GM23338 (cell line): ENCODE results near the gene AQP6. TPM values are rescaled to one million over a fixed set of nuclear protein-coding genes. Genes with fewer than 3 reads are reported as not detected.

Experiments
- ATAC-seq: fragments of 200-7000 bp; cut with Tn5 transposase; 3 replicates; pipeline ENCODE4 v1.9.1; 2020
- DNase-seq: peaks from one replicate; pipeline ENCODE4 v3.0.0-alpha.2; 2015; ENCODE audit warnings: low spot score
- H2AFZ ChIP-seq: fragments of 200-600 bp; sonication (generic); 2 replicates; pipeline ENCODE4 v1.8.0; 2016; ENCODE audit warnings: antibody characterized with exemption, mild to moderate bottlenecking, moderate library complexity
- H3F3A ChIP-seq: fragments of 200-600 bp; sonication (generic); replicated peaks from 2 replicates; pipeline ENCODE4 v1.8.0; 2017; ENCODE audit warnings: antibody characterized with exemption, mixed run types, low read depth
- H3K27ac ChIP-seq: fragments of 200-600 bp; sonication (generic); 2 replicates; pipeline ENCODE4 v1.6.1; 2016; ENCODE audit warnings: low read depth
- H3K27me3 ChIP-seq: fragments of 200-600 bp; sonication (generic); 2 replicates; pipeline ENCODE4 v1.8.0; 2016; ENCODE audit warnings: mild to moderate bottlenecking, mixed run types, moderate library complexity; ENCODE audit not compliant: insufficient read depth
- H3K36me3 ChIP-seq: fragments of 200-600 bp; sonication (generic); 2 replicates; pipeline ENCODE4 v1.8.0; 2016; ENCODE audit warnings: mild to moderate bottlenecking; ENCODE audit not compliant: insufficient read depth
- H3K4me1 ChIP-seq: fragments of 200-600 bp; sonication (generic); 2 replicates; pipeline ENCODE4 v1.8.0; 2016; ENCODE audit warnings: mild to moderate bottlenecking, moderate library complexity; ENCODE audit not compliant: insufficient read depth
- H3K4me2 ChIP-seq: fragments of 200-600 bp; sonication (generic); 2 replicates; pipeline ENCODE4 v1.7.1; 2017; ENCODE audit warnings: mixed run types
- H3K4me3 ChIP-seq: fragments of 200-600 bp; sonication (generic); 2 replicates; pipeline ENCODE4 v1.6.1; 2016; ENCODE audit warnings: mixed run types
- H3K79me2 ChIP-seq: fragments of 200-600 bp; sonication (generic); replicated peaks from 2 replicates; pipeline ENCODE4 v1.8.0; 2017; ENCODE audit warnings: mild to moderate bottlenecking; ENCODE audit not compliant: insufficient read depth
- H3K9me2 ChIP-seq: fragments of 200-600 bp; sonication (generic); 2 replicates; pipeline ENCODE4 v1.8.0; 2017; ENCODE audit not compliant: insufficient read depth
- H4K20me1 ChIP-seq: fragments of 200-600 bp; sonication (generic); replicated peaks from 2 replicates; pipeline ENCODE4 v1.8.0; 2017; ENCODE audit warnings: mild to moderate bottlenecking; ENCODE audit not compliant: insufficient read depth
- H3K27ac Mint-ChIP-seq: 2 replicates; pipeline ENCODE4 v1.8.0; 2020; ENCODE audit warnings: inconsistent platforms, mild to moderate bottlenecking, moderate library complexity, mixed read lengths
- H3K27me3 Mint-ChIP-seq: 3 replicates; pipeline ENCODE4 v1.8.0; 2022; ENCODE audit warnings: low read depth, mild to moderate bottlenecking, moderate library complexity, mixed read lengths, inconsistent platforms; ENCODE audit not compliant: insufficient read depth, poor library complexity
- H3K36me3 Mint-ChIP-seq: 3 replicates; pipeline ENCODE4 v1.8.0; 2021; ENCODE audit warnings: low read depth, mild to moderate bottlenecking, inconsistent platforms, moderate library complexity, mixed read lengths
- H3K4me1 Mint-ChIP-seq: 3 replicates; pipeline ENCODE4 v1.8.0; 2020; ENCODE audit warnings: mild to moderate bottlenecking, inconsistent platforms, mixed read lengths
- H3K4me3 Mint-ChIP-seq: 3 replicates; pipeline ENCODE4 v1.8.0; 2021; ENCODE audit warnings: moderate library complexity, mild to moderate bottlenecking, inconsistent platforms, mixed read lengths
- H3K9me3 Mint-ChIP-seq: 3 replicates; pipeline ENCODE4 v1.8.0; 2020; ENCODE audit warnings: moderate library complexity, mild to moderate bottlenecking, inconsistent platforms, mixed read lengths
- CREB1 ChIP-seq: fragments of 250-450 bp; sonication (Bioruptor Pico); IDR thresholded peaks from 2 replicates; pipeline ENCODE4 v1.5.0; 2020; ENCODE audit warnings: low read depth, mild to moderate bottlenecking, moderate library complexity
- EZH2 ChIP-seq: fragments of 200-600 bp; sonication (generic); IDR thresholded peaks from one replicate; pipeline ENCODE4 v1.8.0; 2017; ENCODE audit warnings: antibody characterized with exemption, mild to moderate bottlenecking, low read depth; ENCODE audit not compliant: unreplicated experiment
- EZH2phosphoT487 ChIP-seq: fragments of 200-600 bp; sonication (generic); IDR thresholded peaks from one replicate; pipeline ENCODE4 v1.8.1; 2018; ENCODE audit warnings: antibody characterized with exemption; ENCODE audit not compliant: unreplicated experiment
- JUNB ChIP-seq: IDR thresholded peaks from one replicate; pipeline ENCODE4 v1.6.1; 2016; ENCODE audit warnings: antibody characterized with exemption; ENCODE audit not compliant: unreplicated experiment
- NANOG ChIP-seq: IDR thresholded peaks from 2 replicates; pipeline ENCODE4 v1.6.1; 2016; ENCODE audit warnings: antibody characterized with exemption, borderline replicate concordance
- POLR2AphosphoS5 ChIP-seq: IDR thresholded peaks from 2 replicates; pipeline ENCODE4 v1.6.1; 2016; ENCODE audit warnings: antibody characterized with exemption, low read depth
- STAT1 ChIP-seq: IDR thresholded peaks from one replicate; pipeline ENCODE4 v1.6.1; 2016; ENCODE audit warnings: antibody characterized with exemption; ENCODE audit not compliant: unreplicated experiment
- ZNF114 ChIP-seq: fragments of 250-450 bp; sonication (Bioruptor Pico); IDR thresholded peaks from 2 replicates; pipeline ENCODE4 v1.5.0; 2020; ENCODE audit warnings: mild to moderate bottlenecking, moderate library complexity
- ZNF331 ChIP-seq: fragments of 250-450 bp; sonication (Bioruptor Pico); IDR thresholded peaks from 2 replicates; pipeline ENCODE4 v1.5.0; 2020; ENCODE audit warnings: low read depth, mild to moderate bottlenecking, moderate library complexity
- ZNF462 ChIP-seq: fragments of 250-450 bp; sonication (Bioruptor Pico); IDR thresholded peaks from 2 replicates; pipeline ENCODE4 v1.5.0; 2020; ENCODE audit warnings: mild to moderate bottlenecking, moderate library complexity
- polyA plus RNA-seq: library from polyadenylated mRNA; unstranded; fragments of >200 nt; fragmentation: Nextera tagmentation; extraction: Ambion mirVana; gene quantifications from 2 replicates; pipeline ENCODE4 v1.2.1, GENCODE V29; 2016
- total RNA-seq: library from RNA; depleted of rRNA; stranded (reverse); fragments of >200 nt; shearing (Covaris generic); gene quantifications from 2 replicates; pipeline ENCODE4 v1.2.3, GENCODE V29; 2014
- TF ChIP-seq, protein P1 (sequence below): IDR thresholded peaks from one replicate; pipeline ENCODE4 v1.6.1; 2018; ENCODE audit warnings: antibody characterized with exemption; ENCODE audit not compliant: unreplicated experiment
- TF ChIP-seq, protein P2 (sequence below), 2 experiments: fragments of 200-600 bp in 1 of 2; sonication (generic) in 1 of 2; conservative IDR thresholded peaks; 2 replicates each; pipeline versions ENCODE4 v1.5.1 to v1.6.1; 2016 to 2017; ENCODE audit warnings: antibody characterized with exemption in 2 of 2, low read depth in 2 of 2, mild to moderate bottlenecking in 2 of 2, moderate library complexity in 1 of 2
- TF ChIP-seq, protein P3 (sequence below): IDR thresholded peaks from 2 replicates; pipeline ENCODE4 v1.6.1; 2016; ENCODE audit warnings: antibody characterized with exemption

Gene AQP6
- total and polyA plus RNA-seq, 2 experiments from 2014 or later, result 0.08 TPM; not detected in 1

GRCh38 chr12:49982246-49983087 lies 9.7 kb downstream of the AQP6 start:
- no peak for ATAC-seq
- peaks cover 18% of the 10 kb centered on the region; the same call in 1 of the 2 replicates for H3K4me1 ChIP-seq
- H3K4me3 ChIP-seq, result no peak overlapping the region
- no peak overlapping the region for H3K4me3 Mint-ChIP-seq
- no peak overlapping the region for H2AFZ ChIP-seq
- no peaks in the 10 kb centered on the region; the same call in 1 of the 2 replicates for H3F3A ChIP-seq
- no peaks in the 10 kb centered on the region for H3K9me3 Mint-ChIP-seq
- no peak for DNase-seq
- H3K36me3 Mint-ChIP-seq, result no peaks in the 10 kb centered on the region
- H3K27me3 ChIP-seq, result no peaks in the 10 kb centered on the region
- TF ChIP-seq ZNF462, result no peak
- TF ChIP-seq EZH2phosphoT487, result no peak
- TF ChIP-seq STAT1, result no peak
- TF ChIP-seq CREB1, result no peak
- no peak for TF ChIP-seq ZNF331 (CRISPR knock-in tag)
- TF ChIP-seq ZNF114 (CRISPR knock-in tag), result no peak
- TF ChIP-seq, protein P1, sequence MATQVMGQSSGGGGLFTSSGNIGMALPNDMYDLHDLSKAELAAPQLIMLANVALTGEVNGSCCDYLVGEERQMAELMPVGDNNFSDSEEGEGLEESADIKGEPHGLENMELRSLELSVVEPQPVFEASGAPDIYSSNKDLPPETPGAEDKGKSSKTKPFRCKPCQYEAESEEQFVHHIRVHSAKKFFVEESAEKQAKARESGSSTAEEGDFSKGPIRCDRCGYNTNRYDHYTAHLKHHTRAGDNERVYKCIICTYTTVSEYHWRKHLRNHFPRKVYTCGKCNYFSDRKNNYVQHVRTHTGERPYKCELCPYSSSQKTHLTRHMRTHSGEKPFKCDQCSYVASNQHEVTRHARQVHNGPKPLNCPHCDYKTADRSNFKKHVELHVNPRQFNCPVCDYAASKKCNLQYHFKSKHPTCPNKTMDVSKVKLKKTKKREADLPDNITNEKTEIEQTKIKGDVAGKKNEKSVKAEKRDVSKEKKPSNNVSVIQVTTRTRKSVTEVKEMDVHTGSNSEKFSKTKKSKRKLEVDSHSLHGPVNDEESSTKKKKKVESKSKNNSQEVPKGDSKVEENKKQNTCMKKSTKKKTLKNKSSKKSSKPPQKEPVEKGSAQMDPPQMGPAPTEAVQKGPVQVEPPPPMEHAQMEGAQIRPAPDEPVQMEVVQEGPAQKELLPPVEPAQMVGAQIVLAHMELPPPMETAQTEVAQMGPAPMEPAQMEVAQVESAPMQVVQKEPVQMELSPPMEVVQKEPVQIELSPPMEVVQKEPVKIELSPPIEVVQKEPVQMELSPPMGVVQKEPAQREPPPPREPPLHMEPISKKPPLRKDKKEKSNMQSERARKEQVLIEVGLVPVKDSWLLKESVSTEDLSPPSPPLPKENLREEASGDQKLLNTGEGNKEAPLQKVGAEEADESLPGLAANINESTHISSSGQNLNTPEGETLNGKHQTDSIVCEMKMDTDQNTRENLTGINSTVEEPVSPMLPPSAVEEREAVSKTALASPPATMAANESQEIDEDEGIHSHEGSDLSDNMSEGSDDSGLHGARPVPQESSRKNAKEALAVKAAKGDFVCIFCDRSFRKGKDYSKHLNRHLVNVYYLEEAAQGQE, result no peak
- TF ChIP-seq, protein P2, sequence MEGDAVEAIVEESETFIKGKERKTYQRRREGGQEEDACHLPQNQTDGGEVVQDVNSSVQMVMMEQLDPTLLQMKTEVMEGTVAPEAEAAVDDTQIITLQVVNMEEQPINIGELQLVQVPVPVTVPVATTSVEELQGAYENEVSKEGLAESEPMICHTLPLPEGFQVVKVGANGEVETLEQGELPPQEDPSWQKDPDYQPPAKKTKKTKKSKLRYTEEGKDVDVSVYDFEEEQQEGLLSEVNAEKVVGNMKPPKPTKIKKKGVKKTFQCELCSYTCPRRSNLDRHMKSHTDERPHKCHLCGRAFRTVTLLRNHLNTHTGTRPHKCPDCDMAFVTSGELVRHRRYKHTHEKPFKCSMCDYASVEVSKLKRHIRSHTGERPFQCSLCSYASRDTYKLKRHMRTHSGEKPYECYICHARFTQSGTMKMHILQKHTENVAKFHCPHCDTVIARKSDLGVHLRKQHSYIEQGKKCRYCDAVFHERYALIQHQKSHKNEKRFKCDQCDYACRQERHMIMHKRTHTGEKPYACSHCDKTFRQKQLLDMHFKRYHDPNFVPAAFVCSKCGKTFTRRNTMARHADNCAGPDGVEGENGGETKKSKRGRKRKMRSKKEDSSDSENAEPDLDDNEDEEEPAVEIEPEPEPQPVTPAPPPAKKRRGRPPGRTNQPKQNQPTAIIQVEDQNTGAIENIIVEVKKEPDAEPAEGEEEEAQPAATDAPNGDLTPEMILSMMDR (conservative IDR thresholded peaks at IDR 0.05; ENCODE audit: low read depth in 2 of 2), result no peak
- TF ChIP-seq, protein P3, sequence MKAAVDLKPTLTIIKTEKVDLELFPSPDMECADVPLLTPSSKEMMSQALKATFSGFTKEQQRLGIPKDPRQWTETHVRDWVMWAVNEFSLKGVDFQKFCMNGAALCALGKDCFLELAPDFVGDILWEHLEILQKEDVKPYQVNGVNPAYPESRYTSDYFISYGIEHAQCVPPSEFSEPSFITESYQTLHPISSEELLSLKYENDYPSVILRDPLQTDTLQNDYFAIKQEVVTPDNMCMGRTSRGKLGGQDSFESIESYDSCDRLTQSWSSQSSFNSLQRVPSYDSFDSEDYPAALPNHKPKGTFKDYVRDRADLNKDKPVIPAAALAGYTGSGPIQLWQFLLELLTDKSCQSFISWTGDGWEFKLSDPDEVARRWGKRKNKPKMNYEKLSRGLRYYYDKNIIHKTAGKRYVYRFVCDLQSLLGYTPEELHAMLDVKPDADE, result no peak
- no peak for TF ChIP-seq POLR2AphosphoS5
- no peak for TF ChIP-seq EZH2
- no peak for TF ChIP-seq JUNB
- TF ChIP-seq NANOG, result no peak
- peaks cover 4% of the 10 kb centered on the region for H4K20me1 ChIP-seq
- no peaks in the 10 kb centered on the region for H3K36me3 ChIP-seq
- no peak overlapping the region for H3K27ac Mint-ChIP-seq
- H3K27me3 Mint-ChIP-seq, result peaks cover 4% of the 10 kb centered on the region
- H3K9me2 ChIP-seq, result no peaks in the 10 kb centered on the region
- H3K27ac ChIP-seq, result no peak overlapping the region
- no peak overlapping the region for H3K4me2 ChIP-seq
- H3K4me1 Mint-ChIP-seq, result peaks cover 48% of the 10 kb centered on the region
- H3K79me2 ChIP-seq, result no peaks in the 10 kb centered on the region
